Measurements from ENCODE around the gene SPRED2. TPM values are rescaled to one million over a fixed set of nuclear protein-coding genes. Genes with fewer than 3 reads are reported as not detected.

SPRED2 gene
- total RNA-seq, 4 donors from 2014 or later = 8.1 to 15.1 (median 9.1) TPM

- Histone ChIP-seq H3K4me1 (no peaks in the 10 kb centered on the region), H3K27me3 (peaks cover 0 to 6% (median 0%) of the 10 kb centered on the region in 4 donors), H3K36me3 (no peaks in the 10 kb centered on the region), H3K9me3 (peaks cover 0 to 17% (median 12%) of the 10 kb centered on the region in 3 donors), H3K27ac (no peak overlapping the region), H3K4me3 (no peak overlapping the region)
- DNase-seq = no peak
- 68 to 70% methylated on average over 4 of the region's 4 CpGs for WGBS, 2 donors
- TF ChIP-seq POLR2A (IDR thresholded peaks at IDR 0.05) (no peak), CTCF (IDR thresholded peaks at IDR 0.05) (no peak)
- intact Hi-C loops (cut with DNase I) = no loop called here
These were observed 45.2 kb upstream of the SPRED2 start for GRCh38 chr2:65477590-65477989.

- H3K27ac ChIP-seq = no peak overlapping the region
- peaks cover 0 to 6% (median 0%) of the 10 kb centered on the region in 4 donors for H3K27me3 ChIP-seq
- intact Hi-C loops (cut with DNase I) = no loop called here
- DNase-seq = no peak
- 95 to 100% methylated on average over 9 of the region's 9 CpGs for WGBS, 2 donors
- no peaks in the 10 kb centered on the region for H3K4me1 ChIP-seq
- no peak overlapping the region for H3K4me3 ChIP-seq
- H3K9me3 ChIP-seq = peaks cover 0 to 17% (median 12%) of the 10 kb centered on the region in 3 donors
- no peaks in the 10 kb centered on the region for H3K36me3 ChIP-seq
- TF ChIP-seq POLR2A (IDR thresholded peaks at IDR 0.05) (no peak), CTCF (IDR thresholded peaks at IDR 0.05) (no peak)
These were observed 44.4 kb upstream of the SPRED2 start for GRCh38 chr2:65476778-65477177.

- H3K36me3 ChIP-seq = no peaks in the 10 kb centered on the region
- H3K27ac ChIP-seq = no peak overlapping the region
- no peak for DNase-seq
- no peak overlapping the region for H3K4me3 ChIP-seq
- intact Hi-C loops (cut with DNase I) = no loop called here
- peaks cover 0 to 17% (median 12%) of the 10 kb centered on the region in 3 donors for H3K9me3 ChIP-seq
- WGBS, 2 donors = 83 to 88% methylated on average over 1 of the region's 1 CpG
- TF ChIP-seq POLR2A (IDR thresholded peaks at IDR 0.05) (no peak), CTCF (IDR thresholded peaks at IDR 0.05) (no peak)
- H3K27me3 ChIP-seq = peaks cover 0 to 6% (median 0%) of the 10 kb centered on the region in 4 donors
- H3K4me1 ChIP-seq = no peaks in the 10 kb centered on the region
These were observed 42.6 kb upstream of the SPRED2 start for GRCh38 chr2:65475000-65475399.

GRCh38 chr2:65473045-65473444 is 40.6 kb upstream of the SPRED2 start:
- TF ChIP-seq CTCF (IDR thresholded peaks at IDR 0.05) (no peak), POLR2A (IDR thresholded peaks at IDR 0.05) (no peak)
- 85 to 95% methylated on average over 1 of the region's 1 CpG for WGBS, 2 donors

GRCh38 chr2:65471409-65471808 is 39.0 kb upstream of the SPRED2 start:
- H3K9me3 ChIP-seq = peaks cover 0 to 17% (median 12%) of the 10 kb centered on the region in 3 donors
- TF ChIP-seq POLR2A (IDR thresholded peaks at IDR 0.05) (no peak), CTCF (IDR thresholded peaks at IDR 0.05) (no peak)
- no peak for DNase-seq
- intact Hi-C loops (cut with DNase I) = no loop called here
- no peak overlapping the region for H3K27ac ChIP-seq
- H3K27me3 ChIP-seq = no peaks in the 10 kb centered on the region
- no peaks in the 10 kb centered on the region for H3K36me3 ChIP-seq
- no peak overlapping the region for H3K4me3 ChIP-seq
- WGBS, 2 donors = 76 to 84% methylated on average over 3 of the region's 3 CpGs
- H3K4me1 ChIP-seq = no peaks in the 10 kb centered on the region

More at GRCh38 chr2:65473045-65473444, 40.6 kb upstream of the SPRED2 start:
- Histone ChIP-seq H3K4me1 (no peaks in the 10 kb centered on the region), H3K36me3 (no peaks in the 10 kb centered on the region), H3K27ac (no peak overlapping the region), H3K9me3 (peaks cover 0 to 17% (median 12%) of the 10 kb centered on the region in 3 donors), H3K4me3 (no peak overlapping the region), H3K27me3 (no peaks in the 10 kb centered on the region)
- intact Hi-C loops (cut with DNase I) = no loop called here
- DNase-seq = no peak

All from esophagus squamous epithelium (tissue), 5 donors.